Midbrain (tissue), 1 donor: ENCODE results near the gene TM4SF18.
"Not testable (repeated sequence)": the region's sequence is repeated elsewhere in the genome, so short reads cannot be mapped to it uniquely, and the experiment has no call there.

Source experiments
- DNase-seq: peaks from one replicate; lab custom pipeline; 2025; lab: John Stamatoyannopoulos, UW

Gene TM4SF18

DNA sequence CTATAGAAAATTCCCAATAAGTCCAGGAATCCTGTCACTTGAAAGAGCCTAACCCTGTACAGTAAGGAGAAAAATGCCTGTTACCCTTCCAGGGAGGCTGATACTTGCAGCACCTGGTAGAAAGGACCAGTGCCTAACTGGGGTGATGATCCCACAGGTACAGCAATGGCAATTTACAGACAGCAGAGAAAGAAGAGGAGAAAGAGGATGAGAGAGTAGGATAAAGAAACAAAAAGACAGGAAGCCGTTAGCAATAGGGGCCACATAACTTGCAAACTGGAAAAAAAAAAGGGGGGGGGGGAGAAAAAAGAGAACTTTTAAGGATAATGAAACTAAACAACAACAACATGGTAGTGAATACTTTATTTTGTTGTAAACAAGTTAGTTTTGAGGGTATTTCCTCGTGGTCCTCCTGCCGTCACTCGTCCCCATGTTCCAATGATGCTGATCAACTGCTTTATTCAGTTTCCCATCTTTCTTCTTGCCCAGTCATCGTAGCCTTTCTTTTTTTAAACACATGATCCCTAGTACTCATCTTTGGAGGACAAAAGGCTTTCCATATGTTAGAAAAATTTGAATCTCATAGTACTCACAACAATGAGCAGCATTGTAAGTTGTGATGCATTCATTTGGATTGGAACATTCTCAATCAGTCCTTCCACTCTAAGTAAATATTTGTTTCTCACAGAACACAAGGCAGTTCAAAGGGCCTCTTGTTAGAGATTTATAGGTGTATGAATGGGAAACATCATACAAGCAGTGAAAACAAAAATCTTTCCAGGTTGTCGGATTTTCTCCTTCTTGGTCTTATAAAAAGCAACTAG, 35.5 kb upstream of the TM4SF18 start:
- peak; percentile 9 for DNase-seq

DNA sequence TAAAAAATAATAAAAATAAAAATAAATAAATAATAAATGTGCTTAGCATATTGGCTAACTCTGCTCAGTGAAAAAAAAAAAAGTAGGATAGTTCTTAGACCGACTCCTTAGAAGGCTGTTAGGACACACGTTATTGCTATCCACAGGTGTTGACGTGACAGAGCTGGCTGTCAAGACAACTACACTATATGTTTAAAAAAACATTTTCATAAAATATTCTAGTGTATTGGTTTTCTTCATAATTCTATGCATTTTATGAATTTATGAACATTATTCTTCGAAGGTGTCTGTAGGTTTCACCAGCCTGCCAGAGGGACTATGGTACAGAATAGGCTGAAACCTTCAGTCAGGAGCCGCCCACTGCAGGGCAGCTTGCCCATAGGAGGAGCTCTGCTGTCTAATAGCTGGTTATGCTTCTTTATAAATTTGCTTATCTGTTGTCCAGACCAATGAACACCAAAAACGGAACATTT, 34.8 kb upstream of the TM4SF18 start:
- no peak for DNase-seq

DNA sequence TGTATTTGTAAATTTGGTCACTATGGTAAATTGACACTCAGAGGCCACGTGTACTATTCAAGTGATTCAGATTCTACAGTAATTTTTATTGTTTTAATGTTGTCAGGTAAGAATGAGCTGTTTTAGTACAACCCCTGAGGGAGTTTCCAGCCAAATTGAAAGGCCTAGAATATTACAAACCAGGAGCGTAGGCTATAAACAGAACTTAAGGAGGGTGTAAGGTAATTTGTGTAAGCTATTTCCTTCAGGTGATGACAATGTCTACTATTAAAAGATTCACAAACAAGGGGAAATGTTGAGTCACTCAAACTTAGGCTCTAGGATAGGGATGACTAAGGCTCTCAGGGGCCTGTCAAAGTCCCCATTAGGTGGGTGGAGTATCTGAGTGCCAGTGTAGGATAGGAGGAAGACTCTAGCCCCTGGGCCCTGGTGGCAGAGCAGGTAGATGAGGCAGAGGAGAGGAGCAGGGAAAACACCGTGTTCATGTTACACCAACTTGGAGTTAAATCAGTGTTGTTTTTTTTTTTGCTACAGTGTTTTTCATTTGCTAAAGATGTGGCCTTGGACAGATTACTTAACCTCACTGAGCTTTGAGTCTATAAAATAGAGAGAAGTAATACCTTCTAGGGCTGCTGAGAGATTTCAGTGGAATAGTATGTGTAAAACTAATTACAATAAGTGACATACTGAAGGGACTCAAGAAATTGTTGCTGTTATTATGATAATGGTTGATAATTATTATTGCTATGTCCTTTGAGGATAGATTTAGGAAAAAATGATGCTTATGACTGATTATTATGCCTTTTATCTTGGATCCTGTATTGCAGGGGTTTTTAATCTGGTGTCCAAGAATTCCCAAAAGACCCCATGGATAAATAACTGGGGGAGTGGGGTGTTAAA, 33.8 kb upstream of the TM4SF18 start:
- DNase-seq: no peak

DNA sequence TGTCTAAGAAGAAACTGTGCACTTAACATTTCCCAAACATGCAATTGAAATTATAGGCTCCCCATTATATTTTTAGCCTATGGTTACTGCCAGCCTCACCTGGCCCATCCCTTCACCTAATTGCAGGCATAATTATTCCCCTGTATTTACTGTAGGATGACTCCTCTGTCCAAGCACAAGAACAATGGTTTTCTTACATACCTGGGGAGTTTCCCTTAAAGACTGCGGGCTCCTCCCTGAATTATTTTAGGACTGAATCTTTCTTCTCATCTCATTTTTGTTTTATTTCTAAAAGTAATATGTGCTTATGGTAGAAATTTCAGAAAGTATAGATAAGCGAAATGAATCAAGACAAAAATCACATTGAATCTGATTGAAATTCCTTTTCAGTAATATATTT, 32.6 kb upstream of the TM4SF18 start:
- no peak for DNase-seq

DNA sequence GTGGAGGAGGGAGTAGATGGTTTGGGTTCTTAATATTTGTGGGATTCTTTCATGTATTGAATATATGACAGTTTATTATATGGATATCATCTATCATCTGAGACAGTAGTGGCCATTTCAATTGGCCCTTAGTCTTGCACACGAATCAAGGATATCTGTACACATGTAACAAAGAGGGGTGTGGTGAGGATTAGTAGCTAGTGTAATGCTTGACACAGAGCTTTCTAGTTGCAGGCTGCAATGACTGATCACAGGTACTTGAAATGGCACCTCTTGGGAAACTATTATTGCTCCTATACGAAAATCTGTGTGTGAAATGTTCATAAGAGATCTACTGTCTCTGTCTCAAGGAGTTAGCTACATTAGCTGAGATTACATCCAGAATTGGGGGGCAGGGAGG, 31.2 kb upstream of the TM4SF18 start:
- no peak for DNase-seq

DNA sequence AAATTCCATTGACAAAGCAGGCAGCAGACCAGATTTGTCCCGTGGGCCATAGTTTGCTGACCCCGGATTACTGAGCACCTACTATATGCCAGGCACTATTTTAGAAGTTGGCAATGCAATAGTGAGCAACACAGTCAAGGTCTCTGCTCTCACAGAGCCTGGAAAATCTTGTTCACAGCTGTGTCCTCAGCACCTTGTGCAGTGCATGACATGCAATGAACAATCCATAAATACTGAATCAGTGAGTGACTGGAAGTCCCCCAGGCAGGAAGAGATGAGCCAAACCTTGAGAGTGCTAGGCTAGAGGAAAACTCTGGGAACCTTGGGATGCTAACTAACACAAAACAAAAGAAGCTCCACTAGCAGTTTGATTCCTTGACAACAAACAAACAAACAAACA, 29.6 kb upstream of the TM4SF18 start:
- DNase-seq: no peak

DNA sequence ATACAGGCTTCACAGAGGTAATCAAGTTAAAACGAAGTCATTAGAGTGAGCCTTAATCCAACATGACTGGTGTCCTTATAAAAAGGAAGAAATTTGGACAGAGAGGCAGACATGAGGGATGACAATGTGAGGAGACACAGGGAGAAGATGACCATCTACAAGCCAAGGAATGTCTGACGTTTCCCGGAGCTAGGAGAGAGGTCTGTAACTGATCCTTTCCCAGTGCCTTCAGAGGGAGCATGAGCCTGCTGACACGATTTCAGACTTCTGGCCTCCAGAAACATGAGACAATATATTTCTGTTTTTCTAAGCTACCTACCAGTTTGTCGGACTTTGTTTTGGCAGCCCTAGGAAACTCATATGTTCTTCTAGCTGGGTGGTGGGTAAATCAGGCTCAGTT, 28.9 kb upstream of the TM4SF18 start:
- DNase-seq: no peak

DNA sequence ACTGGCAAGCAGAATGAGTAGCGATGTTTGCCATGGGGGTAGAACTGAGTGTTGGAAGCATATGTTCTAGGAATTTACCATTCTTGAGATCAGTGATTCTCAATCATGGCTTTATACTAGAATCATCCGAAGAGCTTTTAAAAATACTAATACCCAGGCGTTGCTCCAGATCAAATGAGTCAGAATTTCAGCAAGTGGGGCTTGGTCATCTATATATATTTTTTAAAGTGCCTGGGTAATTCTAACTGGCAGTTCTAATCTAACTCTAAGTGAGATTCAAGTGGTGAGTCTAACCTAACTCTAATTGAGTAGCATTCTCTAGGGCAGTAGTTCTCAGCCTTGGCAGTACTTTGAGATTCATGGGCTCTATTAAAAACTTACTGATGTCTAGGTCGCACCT, 23.2 kb upstream of the TM4SF18 start:
- no peak for DNase-seq

DNA sequence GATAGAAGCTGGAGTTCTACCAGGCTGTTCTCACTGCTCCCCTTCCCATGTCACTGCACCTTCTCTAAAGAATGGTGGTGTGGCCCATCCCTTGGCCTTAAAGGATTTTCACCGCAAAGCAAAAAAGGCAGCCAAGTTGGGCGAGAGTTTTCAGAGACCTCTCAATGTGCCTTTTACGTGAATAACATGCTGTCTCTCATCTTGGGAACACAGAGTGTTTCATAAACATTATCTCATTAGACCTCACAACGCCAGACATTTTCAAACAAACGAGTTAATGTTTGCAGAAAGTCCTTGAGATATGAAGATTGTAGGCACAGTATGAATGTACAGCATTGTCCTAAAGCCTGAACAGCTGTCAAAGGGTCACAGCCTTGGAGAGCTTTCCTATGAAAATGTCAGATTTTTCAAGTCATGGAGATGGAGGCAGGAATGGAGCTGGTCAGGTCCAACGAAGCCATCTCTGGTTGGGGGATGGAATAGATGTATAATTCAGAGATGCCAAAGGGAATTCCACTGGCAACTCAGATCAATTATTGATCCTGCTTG, 22.7 kb upstream of the TM4SF18 start:
- no peak for DNase-seq

DNA sequence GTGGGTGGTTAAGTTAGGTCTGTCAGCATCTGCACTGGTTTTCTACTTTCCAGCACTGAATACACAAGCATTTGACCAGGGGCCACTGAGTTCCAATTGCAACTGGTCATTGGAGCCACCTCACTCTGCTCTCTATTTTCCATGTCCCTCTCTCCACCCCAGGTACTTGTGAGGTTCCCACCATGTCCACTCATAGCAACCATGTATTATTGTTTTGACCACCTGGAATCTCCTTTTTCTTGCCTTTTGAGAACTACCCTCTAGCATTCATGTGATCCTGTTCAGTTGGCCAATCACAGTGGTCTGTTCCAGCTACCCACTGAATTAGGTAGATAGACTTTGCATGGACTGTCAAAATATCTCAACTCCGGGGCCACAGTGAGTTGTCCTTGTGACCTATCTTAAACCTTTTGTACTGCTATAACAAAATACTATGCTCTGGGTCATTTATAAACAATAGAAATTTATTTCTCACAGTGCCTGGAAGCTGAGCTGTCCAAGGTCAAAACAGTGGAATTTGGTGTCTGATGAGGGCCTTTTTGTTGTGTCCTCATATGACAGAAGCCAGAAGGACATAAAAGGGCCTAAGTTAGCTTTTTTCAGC, 20.2 kb upstream of the TM4SF18 start:
- DNase-seq: no peak

DNA sequence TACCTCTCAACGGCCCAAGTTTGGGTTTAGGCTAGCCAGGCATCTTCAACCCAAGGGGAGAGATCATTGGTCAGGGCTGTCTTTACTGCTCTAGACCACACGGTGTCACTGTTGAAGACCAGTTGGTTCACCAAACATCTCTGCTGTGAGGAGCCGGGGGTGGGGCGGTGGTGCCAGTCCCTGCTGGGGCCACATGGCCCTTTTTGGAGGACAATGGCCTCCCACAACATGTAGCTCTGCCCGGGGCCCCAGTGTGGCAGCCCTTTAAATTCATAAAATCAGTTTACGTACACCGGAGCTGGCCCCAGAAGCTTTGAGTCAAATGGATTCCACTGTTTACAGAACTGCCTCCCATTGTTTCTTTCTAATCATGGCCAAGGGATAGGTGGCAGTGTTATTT, 19.1 kb upstream of the TM4SF18 start:
- peak; percentile 41 for DNase-seq

DNA sequence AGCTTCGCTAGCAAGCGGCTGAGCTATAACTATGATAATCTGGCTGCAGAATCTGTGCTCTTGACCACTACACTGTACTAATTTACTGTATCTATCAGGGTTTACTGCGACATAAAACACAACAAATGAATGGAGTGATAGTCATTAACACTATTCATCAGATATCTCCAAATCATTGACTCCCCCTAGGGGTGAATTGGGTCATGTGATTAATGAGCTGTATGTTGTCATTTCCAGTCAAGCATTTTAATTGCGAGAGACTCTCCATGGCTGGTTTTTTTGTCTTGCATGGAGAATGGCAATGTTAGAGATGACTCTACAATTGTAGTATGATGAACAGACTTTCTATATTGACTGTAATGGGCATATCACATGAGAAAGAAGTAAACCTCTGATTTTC, 10.5 kb upstream of the TM4SF18 start:
- DNase-seq: no peak

DNA sequence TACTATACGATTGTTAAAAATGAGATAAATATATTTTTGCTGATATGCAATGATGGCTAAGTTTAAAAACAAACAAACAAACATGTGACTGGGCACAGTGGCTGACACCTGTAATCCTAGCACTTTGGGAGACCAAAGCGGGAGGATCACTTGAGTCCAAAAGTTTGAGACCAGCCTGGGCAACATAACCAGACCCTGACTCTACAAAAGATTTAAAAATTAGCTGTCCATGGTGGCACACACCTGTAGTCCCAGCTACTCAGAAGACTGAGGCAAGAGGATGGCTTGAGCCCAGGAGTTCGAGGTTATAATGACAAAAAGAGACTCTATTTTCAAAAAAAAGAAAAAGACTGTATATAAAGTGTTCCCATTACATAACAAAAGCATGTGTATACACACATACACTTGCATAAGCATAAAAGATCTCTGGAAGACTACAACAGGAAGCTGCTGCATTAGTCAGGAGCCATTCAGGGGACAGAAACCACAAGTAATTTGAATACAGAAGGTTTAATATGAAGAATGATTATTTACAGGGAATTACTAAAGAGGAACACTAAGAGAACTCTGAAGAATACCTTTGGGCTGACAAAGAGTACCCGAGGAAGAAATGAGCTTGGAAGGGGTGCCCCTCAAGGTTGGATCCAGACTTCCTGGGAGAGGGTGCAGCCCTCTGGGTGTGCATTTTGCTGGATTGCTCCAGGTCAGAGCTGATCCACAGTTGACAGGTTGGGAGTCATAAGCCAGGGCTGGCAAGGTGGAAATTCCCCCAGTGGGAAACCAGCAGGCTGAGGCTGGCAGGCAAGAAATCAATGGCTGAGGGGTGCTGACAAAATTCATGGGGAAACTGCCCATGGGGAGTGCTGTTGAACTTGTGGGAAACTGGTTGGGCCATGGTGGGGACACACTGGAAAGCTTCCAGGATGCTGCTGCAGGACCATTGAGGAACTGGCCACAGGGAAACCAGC, 9.3 kb upstream of the TM4SF18 start:
- DNase-seq: no peak

DNA sequence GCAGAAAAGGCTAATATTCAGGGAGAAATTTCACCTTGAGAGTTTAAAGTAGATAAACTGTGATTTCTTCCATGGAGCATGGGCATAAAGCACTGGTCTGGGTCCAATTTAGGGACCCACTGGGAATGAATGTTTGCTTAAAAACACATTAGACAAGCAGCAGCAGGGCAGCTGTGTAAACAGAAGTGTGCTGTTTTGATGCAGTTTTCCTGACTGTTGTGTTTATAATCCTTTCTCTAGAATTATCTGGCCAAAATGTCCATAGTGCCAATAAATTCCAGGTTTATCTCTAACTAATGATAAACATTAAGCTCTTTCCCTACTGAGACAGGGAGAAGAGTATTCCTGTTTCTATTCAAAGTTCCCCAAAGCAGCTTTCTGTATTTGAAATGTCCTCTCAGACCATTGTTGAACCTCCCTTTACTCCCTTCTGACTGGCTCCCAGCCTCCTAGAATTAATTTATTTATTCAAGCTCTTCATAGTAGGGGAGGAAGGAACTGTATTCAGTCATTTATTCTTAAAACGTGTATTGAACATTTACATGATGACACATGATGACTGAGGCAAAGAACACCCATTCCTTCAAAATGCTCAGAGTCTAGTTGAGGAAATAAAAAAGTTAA, 7.0 kb upstream of the TM4SF18 start:
- DNase-seq: no peak

DNA sequence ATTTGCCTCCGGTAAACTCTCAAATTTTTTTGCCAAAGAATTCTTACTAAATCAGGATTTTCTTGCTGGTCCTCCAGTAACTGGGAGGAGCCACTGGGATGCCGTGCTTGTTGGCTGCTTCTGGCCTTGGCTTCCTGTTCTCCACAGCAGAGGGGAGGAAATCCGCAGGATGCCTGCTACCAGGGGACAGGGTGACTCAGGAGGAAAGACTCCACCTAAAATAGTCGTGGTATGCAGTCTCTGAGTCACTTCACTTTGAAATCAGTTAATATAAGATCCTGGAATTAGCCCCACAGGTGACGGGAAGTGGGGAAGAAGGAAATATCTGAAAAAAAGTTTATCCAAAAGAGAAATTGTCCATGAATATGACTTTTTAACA, 6.5 kb upstream of the TM4SF18 start:
- no peak for DNase-seq

DNA sequence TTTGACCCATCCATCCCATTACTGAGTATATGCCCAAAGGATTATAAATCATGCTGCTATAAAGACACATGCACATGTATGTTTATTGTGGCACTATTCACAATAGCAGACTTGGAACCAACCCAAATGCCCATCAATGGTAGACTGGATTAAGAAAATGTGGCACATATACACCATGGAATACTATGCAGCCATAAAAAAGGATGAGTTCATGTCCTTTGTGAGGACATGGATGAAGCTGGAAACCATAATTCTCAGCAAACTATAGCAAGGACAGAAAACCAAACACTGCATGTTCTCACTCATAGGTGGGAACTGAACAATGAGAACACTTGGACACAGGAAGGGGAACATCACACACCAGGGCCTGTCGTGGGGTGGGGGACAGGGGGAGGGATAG, 4.0 kb upstream of the TM4SF18 start:
- DNase-seq: not testable (repeated sequence)

DNA sequence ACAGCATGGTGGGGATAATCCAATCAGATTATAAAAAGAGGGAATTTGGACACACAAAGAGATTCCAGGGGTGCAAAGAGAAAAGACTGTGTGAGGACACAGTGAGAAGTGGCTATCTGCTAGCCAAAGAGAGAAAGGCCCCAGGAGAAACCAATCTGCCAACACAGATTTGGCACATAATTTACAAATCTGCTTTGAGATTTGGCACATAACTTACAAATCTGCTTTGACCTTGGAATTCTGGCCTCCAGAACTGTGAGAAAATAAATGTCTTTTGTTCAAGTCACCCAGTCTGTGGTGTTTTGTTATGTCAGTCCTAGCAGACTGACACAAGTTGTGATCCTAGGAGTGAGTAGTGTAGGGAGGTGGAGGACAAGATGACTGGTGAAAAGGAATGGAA, 3.5 kb upstream of the TM4SF18 start:
- DNase-seq: no peak

DNA sequence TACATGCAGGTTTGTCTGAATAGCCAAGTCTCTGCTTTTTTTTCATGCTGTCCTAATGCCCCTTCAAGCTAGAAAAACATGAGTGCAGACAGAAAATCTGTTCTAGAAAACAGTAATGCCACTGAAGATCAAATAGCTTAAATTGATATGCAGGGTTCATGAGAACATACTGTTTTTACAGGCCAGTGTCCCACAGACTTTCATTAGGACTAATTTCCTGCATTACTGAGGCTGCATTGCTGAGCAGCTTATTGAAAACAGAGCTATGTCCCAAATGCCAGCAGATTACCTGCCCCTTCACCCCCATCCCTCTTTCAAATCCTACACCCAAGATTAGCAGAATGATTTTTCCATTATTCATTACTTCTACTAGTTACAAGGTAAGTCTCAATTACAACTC, 665 bp downstream of the TM4SF18 start:
- no peak for DNase-seq

DNA sequence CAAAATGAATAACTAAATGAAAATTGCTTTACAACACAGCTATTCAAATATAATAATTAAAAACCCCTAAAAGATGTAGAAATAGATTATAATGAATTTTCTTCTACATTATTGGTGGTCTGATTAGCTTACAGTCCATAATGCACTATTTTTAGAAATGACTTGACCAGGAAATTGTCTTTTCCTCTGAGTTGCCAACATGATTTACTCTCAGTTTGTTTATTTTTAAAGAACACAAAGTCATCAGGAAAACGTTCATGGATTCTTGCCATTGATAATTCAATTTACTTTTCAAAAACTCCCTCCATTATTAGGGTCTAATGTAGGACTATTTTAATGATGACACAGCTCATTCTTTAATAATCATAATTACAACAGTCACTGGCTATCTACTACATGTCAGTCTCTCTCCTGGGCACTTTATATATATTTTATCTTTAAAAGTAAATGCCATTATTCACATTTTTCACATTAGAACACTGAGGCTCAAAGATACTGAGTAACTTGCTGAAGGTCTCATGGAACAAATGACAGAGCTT, 1.1 kb downstream of the TM4SF18 start:
- DNase-seq: no peak

DNA sequence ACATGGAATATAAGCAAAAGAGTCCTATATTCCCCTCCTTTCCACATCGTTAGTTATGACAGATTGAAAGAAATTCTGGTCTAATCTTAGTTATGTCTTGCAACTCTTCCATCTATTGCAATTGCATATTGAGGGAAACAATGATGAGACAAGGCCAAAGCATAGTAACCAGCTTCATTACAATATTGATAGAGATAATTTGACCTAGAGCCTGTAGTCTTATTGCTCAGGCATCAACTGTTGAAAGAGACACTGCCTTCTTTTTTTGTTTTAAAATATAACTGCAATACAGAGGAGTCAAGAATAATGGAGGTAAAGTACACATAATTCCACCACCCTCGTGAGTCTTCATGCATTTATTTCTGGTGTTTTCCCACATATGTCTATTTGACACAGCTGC, 2.0 kb downstream of the TM4SF18 start:
- no peak for DNase-seq
